Lower lobe of right lung (tissue), 2 donors: Measurements from ENCODE around the gene PFKFB1. TPM values are rescaled to one million over a fixed set of nuclear protein-coding genes. Genes with fewer than 3 reads are reported as not detected.

Experiments used
- ATAC-seq, 2 donors: fragments of 200-7000 bp; cut with Tn5 transposase; one replicate each; pipeline ENCODE4 v1.9.1; 2020 to 2022; ENCODE audit warnings: mild to moderate bottlenecking in 2 of 2, moderate library complexity in 2 of 2
- DNase-seq: peaks from one replicate; pipeline ENCODE4 v3.0.0-alpha.2; 2020
- H3K27ac ChIP-seq: fragments of 200-600 bp; one replicate; pipeline ENCODE4 v1.8.0; 2022
- H3K27me3 ChIP-seq: fragments of 200-600 bp; one replicate; pipeline ENCODE4 v1.8.0; 2022; ENCODE audit warnings: low read depth
- H3K36me3 ChIP-seq: fragments of 200-600 bp; one replicate; pipeline ENCODE4 v1.8.0; 2022; ENCODE audit warnings: mild to moderate bottlenecking
- H3K4me1 ChIP-seq: fragments of 200-600 bp; one replicate; pipeline ENCODE4 v1.8.0; 2022
- H3K4me3 ChIP-seq: fragments of 200-600 bp; one replicate; pipeline ENCODE4 v1.8.0; 2022; ENCODE audit warnings: mild to moderate bottlenecking
- H3K9me3 ChIP-seq: fragments of 200-600 bp; one replicate; pipeline ENCODE4 v1.8.0; 2022
- CTCF ChIP-seq: fragments of 200-600 bp; IDR thresholded peaks from one replicate; pipeline ENCODE4 v1.8.0; 2022; ENCODE audit warnings: antibody characterized with exemption, mild to moderate bottlenecking
- intact Hi-C: fragments of 100-400 bp; cut with DNase I; formaldehyde crosslinking; loops from one replicate; pipeline ENCODE4 v1.11.0; 2022
- long read RNA-seq: library from polyadenylated mRNA; unstranded; transcript quantifications from one replicate; pipeline ENCODE4 v2.0.0, GENCODE V29; 2021
- total RNA-seq: library from RNA; stranded (reverse); fragmentation: NEBNext Ultra II Directional; extraction: Animal tissue kit (Norgen Biotek cat#: 25700); gene quantifications from one replicate; pipeline ENCODE4 v1.2.1, GENCODE V29; 2021
- donor health status: DM: no; HTN: yes; CAD: no; lungs with severe emphysema.

PFKFB1 gene
- total RNA-seq = 0.27 TPM
- long read RNA-seq = 0 reads

- intact Hi-C loops = no loop called here
- ATAC-seq (peak in 1 of 2 donors; percentile 16), DNase-seq (no peak)
- no peaks in the 10 kb centered on the region for H3K36me3 ChIP-seq
- H3K27me3 ChIP-seq = no peaks in the 10 kb centered on the region
- H3K27ac ChIP-seq = no peak within 1 kb of the TSS
- H3K9me3 ChIP-seq = no peaks in the 10 kb centered on the region
- no peak for TF ChIP-seq CTCF
- no peak within 1 kb of the TSS for H3K4me3 ChIP-seq
- H3K4me1 ChIP-seq = no peaks in the 10 kb centered on the region
Observed at GRCh38 chrX:54994099-54994498, at the start of gene PFKFB1. PFKFB1 (minus strand) TSS chrX:54994188; CDS start chrX:54994007, 181 bp downstream.

GRCh38 chrX:55041514-55041913, 47.5 kb upstream of the PFKFB1 start:
- no peak overlapping the region for H3K27ac ChIP-seq
- TF ChIP-seq CTCF = no peak
- ATAC-seq (no peak), DNase-seq (no peak)
- no peaks in the 10 kb centered on the region for H3K9me3 ChIP-seq
- H3K4me3 ChIP-seq = no peak overlapping the region
- no peaks in the 10 kb centered on the region for H3K27me3 ChIP-seq
- intact Hi-C loops = no loop called here
- no peaks in the 10 kb centered on the region for H3K4me1 ChIP-seq
- H3K36me3 ChIP-seq = no peaks in the 10 kb centered on the region

- Histone ChIP-seq H3K4me3 (no peak overlapping the region), H3K27ac (no peak overlapping the region), H3K4me1 (no peaks in the 10 kb centered on the region), H3K9me3 (no peaks in the 10 kb centered on the region), H3K27me3 (no peaks in the 10 kb centered on the region), H3K36me3 (no peaks in the 10 kb centered on the region)
- ATAC-seq (no peak), DNase-seq (no peak)
- TF ChIP-seq CTCF = no peak
- intact Hi-C loops = no loop called here
Observed at GRCh38 chrX:55039471-55039870, 45.5 kb upstream of the PFKFB1 start.

- ATAC-seq (no peak), DNase-seq (no peak)
- TF ChIP-seq CTCF = no peak
- intact Hi-C loops = no loop called here
- H3K27ac ChIP-seq = no peak overlapping the region
- H3K4me1 ChIP-seq = no peaks in the 10 kb centered on the region
- H3K9me3 ChIP-seq = no peaks in the 10 kb centered on the region
- no peaks in the 10 kb centered on the region for H3K27me3 ChIP-seq
- no peak overlapping the region for H3K4me3 ChIP-seq
- H3K36me3 ChIP-seq = no peaks in the 10 kb centered on the region
Observed at GRCh38 chrX:55033429-55033828, 39.4 kb upstream of the PFKFB1 start.

- DNase-seq = no peak
- no peak for TF ChIP-seq CTCF
- H3K4me3 ChIP-seq = no peak within 1 kb of the TSS
- intact Hi-C loops = no loop called here
- no peaks in the 10 kb centered on the region for H3K4me1 ChIP-seq
- no peaks in the 10 kb centered on the region for H3K27me3 ChIP-seq
- no peaks in the 10 kb centered on the region for H3K9me3 ChIP-seq
- no peaks in the 10 kb centered on the region for H3K36me3 ChIP-seq
- H3K27ac ChIP-seq = no peak within 1 kb of the TSS
- ATAC-seq = no peak
Observed at GRCh38 chrX:55030271-55031205, 36.5 kb upstream of the PFKFB1 start, which contains the start of gene ALAS2. ALAS2 (minus strand) TSS chrX:55030977; CDS start chrX:55026000, 4,977 bp downstream.
